ENCODE measurements around the gene NXPH4. TPM values are rescaled to one million over a fixed set of nuclear protein-coding genes. Genes with fewer than 3 reads are reported as not detected.

NXPH4 gene
- total and polyA plus RNA-seq, 10 of the 15 experiments (the other 5 are each of a cell fraction or from before 2014, with no cell fraction given): 0.03 to 0.26 TPM; not detected in 8

GRCh38 chr12:57260366-57260765 lies 43.8 kb downstream of the NXPH4 start (continued):
- no peak for TF ChIP-seq PML (IDR thresholded peaks at IDR 0.05; ENCODE audit: low read length)
- no peak for TF ChIP-seq FOXM1 (IDR thresholded peaks at IDR 0.05; ENCODE audit: low read depth, low read length)
- no peak for TF ChIP-seq SMAD1 (IDR thresholded peaks at IDR 0.05; ENCODE audit: low read depth, partially characterized antibody)
- TF ChIP-seq TAF1 (IDR thresholded peaks at IDR 0.05; ENCODE audit: borderline replicate concordance, low read depth, low read length): no peak

GRCh38 chr12:57261428-57261865 lies 44.9 kb downstream of the NXPH4 start:
- ATAC-seq: no peak
- Histone ChIP-seq H3K27ac (ENCODE audit: control insufficient read depth, insufficient read depth) (no peak overlapping the region), H3K9ac (ENCODE audit: control insufficient read depth, insufficient read depth, low read length) (no peak overlapping the region), H3K4me2 (ENCODE audit: control insufficient read depth, insufficient read depth) (no peak overlapping the region), H2AFZ (ENCODE audit: control insufficient read depth, low read depth, low read length) (no peak overlapping the region), H3K4me3 (no peak overlapping the region), H3K79me2 (ENCODE audit: control insufficient read depth, insufficient read depth, low read length) (no peaks in the 10 kb centered on the region), H3K9me3 (replicated peaks; ENCODE audit: control insufficient read depth, insufficient read depth, low read length) (no peaks in the 10 kb centered on the region), H3K27me3 (replicated peaks in 1 of 2; ENCODE audit: control insufficient read depth in 2 of 2, insufficient read depth in 2 of 2, low read length in 1 of 2) (no peaks in the 10 kb centered on the region), H3K4me1 (ENCODE audit: control insufficient read depth, insufficient read depth, low read length) (no peaks in the 10 kb centered on the region), H3K36me3 (ENCODE audit: control insufficient read depth in 2 of 2, insufficient read depth in 2 of 2, low read length in 1 of 2) (peaks cover 0 to 7% of the 10 kb centered on the region in 2 experiments; a peak in 2 of 4 replicates), H4K20me1 (ENCODE audit: control insufficient read depth, insufficient read depth) (no peaks in the 10 kb centered on the region)
- WGBS (ENCODE audit: insufficient coverage, insufficient replicate concordance, low lambda C conversion rate, missing lambda C conversion rate): 56% methylated on average over 2 of the region's 2 CpGs
- RAD21 ChIA-PET (ENCODE audit: unreplicated experiment): interaction anchor here (0.6 to 2.9 kb wide), 5 partner anchors 27 to 199 kb away, joined by 3 to 20 read pairs (median 4); no protein-coding TSS in a partner anchor
- CTCF ChIA-PET: interaction anchor here (0.6 to 9.4 kb wide), 12 partner anchors 9 to 197 kb away, joined by 3 to 210 read pairs (median 6); partner anchors contain the start of genes INHBE, NXPH4 and STAC3
- POLR2A ChIA-PET: interaction anchor here (0.6 to 0.8 kb wide), 3 partner anchors 13 to 196 kb away, joined by 4 to 9 read pairs (median 8); no protein-coding TSS in a partner anchor
- DNase-seq (ENCODE audit: low read depth, low spot score): no peak
- intact Hi-C loops (cut with micrococcal nuclease; ENCODE audit: unreplicated experiment) (no loop called here), in situ Hi-C loops (cut with MboI) (loop anchor here (5.0 kb wide), 1 partner anchor 196 kb away; the partner anchor contains the start of genes GLI1 and INHBE)
- SMC1A ChIA-PET (ENCODE audit: uncharacterized antibody, unreplicated experiment): interaction anchor here (0.8 to 9.5 kb wide), 6 partner anchors 11 to 199 kb away, joined by 3 to 134 read pairs (median 3); partner anchors contain the start of genes INHBE and STAC3
- no TSS peak for BruUV-seq (replicated peaks)
- no peak for FAIRE-seq
- TF ChIP-seq RELA (IDR thresholded peaks at IDR 0.05; ENCODE audit: borderline replicate concordance, partially characterized antibody) (no peak), IRF5 (IDR thresholded peaks at IDR 0.05; ENCODE audit: borderline replicate concordance) (no peak), USF2 (IDR thresholded peaks at IDR 0.05; ENCODE audit: borderline replicate concordance, low read depth, low read length) (no peak), STAT1 (conservative IDR thresholded peaks at IDR 0.05) (no peak), KLF5 (IDR thresholded peaks at IDR 0.05; ENCODE audit: partially characterized antibody) (no peak), REST (IDR thresholded peaks at IDR 0.05; ENCODE audit: low read depth, low read length) (no peak), PAX5 (IDR thresholded peaks at IDR 0.05; ENCODE audit: borderline replicate concordance, low read depth, low read length) (no peak), HDGF (IDR thresholded peaks at IDR 0.05) (no peak), FOXK2 (IDR thresholded peaks at IDR 0.05) (no peak), BHLHE40 (IDR thresholded peaks at IDR 0.05; ENCODE audit: borderline replicate concordance in 1 of 2, low read depth in 2 of 2, low read length in 1 of 2) (no peak), SIX5 (IDR thresholded peaks at IDR 0.05; ENCODE audit: low read depth, low read length, severe bottlenecking) (no peak), MAX (IDR thresholded peaks at IDR 0.05; ENCODE audit: low read depth, low read length) (no peak), SPI1 (IDR thresholded peaks at IDR 0.05; ENCODE audit: borderline replicate concordance, insufficient read depth, low read depth, low read length) (no peak)
